HG03095 (cell line): ENCODE results near the gene PER3.

Source experiments
- ATAC-seq: cut with Tn5 transposase; IDR thresholded peaks from one replicate; pipeline ENCODE4 v1.9.1; 2021; ENCODE audit warnings: moderate library complexity; ENCODE audit not compliant: unreplicated experiment

PER3 gene

GRCh38 chr1:7831458-7831857 is 47.4 kb downstream of the PER3 start:
- ATAC-seq, result no peak

GRCh38 chr1:7833035-7833434 is 48.9 kb downstream of the PER3 start:
- no peak for ATAC-seq

GRCh38 chr1:7838714-7839113 is 54.6 kb downstream of the PER3 start:
- ATAC-seq, result no peak

GRCh38 chr1:7839526-7839925 is 55.4 kb downstream of the PER3 start:
- ATAC-seq, result no peak

GRCh38 chr1:7842517-7842916 is 58.4 kb downstream of the PER3 start:
- ATAC-seq, result no peak

- ATAC-seq, result no peak
Observed at GRCh38 chr1:7845761-7846160, 61.7 kb downstream of the PER3 start.

- no peak for ATAC-seq
Observed at GRCh38 chr1:7846656-7847055, 62.6 kb downstream of the PER3 start.

- ATAC-seq, result no peak
Observed at GRCh38 chr1:7847599-7847998, 63.5 kb downstream of the PER3 start.

GRCh38 chr1:7850786-7851185 is 66.7 kb downstream of the PER3 start:
- ATAC-seq, result no peak

GRCh38 chr1:7852804-7853683 is 69.0 kb downstream of the PER3 start, which contains the start of gene UTS2:
TSS of gene UTS2 (minus strand) at chr1:7853065. CDS start at chr1:7853003, 62 bp downstream.
- ATAC-seq, result no peak

GRCh38 chr1:7853684-7854026 is 69.6 kb downstream of the PER3 start:
- no peak for ATAC-seq

GRCh38 chr1:7856345-7856744 is 72.3 kb downstream of the PER3 start:
- no peak for ATAC-seq

- no peak for ATAC-seq
Observed at GRCh38 chr1:7857000-7857399, 72.9 kb downstream of the PER3 start.

- ATAC-seq, result no peak
Observed at GRCh38 chr1:7857985-7858384, 73.9 kb downstream of the PER3 start.

GRCh38 chr1:7859406-7859805 is 75.3 kb downstream of the PER3 start:
- ATAC-seq, result no peak

- no peak for ATAC-seq
Observed at GRCh38 chr1:7860130-7860529, 76.0 kb downstream of the PER3 start.

- ATAC-seq, result no peak
Observed at GRCh38 chr1:7861452-7861851, 77.4 kb downstream of the PER3 start.

GRCh38 chr1:7862211-7863060 is 78.3 kb downstream of the PER3 start:
- ATAC-seq, result no peak

GRCh38 chr1:7863756-7864328 is 79.8 kb downstream of the PER3 start:
- ATAC-seq, result no peak

GRCh38 chr1:7865978-7866377 is 81.9 kb downstream of the PER3 start:
- no peak for ATAC-seq

- no peak for ATAC-seq
Observed at GRCh38 chr1:7868070-7868780, 84.1 kb downstream of the PER3 start.
